ENCODE results near the gene PITPNM3.

GRCh38 chr17:6480303-6480675 is 76.1 kb downstream of the PITPNM3 start:
- TF ChIP-seq CTCF (IDR thresholded peaks at IDR 0.05) (no peak), POLR2A (IDR thresholded peaks at IDR 0.05) (no peak)
